AG08396 (cell line): ENCODE measurements around the gene TEKT2.

Source experiments
- DNase-seq: peaks from one replicate; pipeline ENCODE4 v3.0.0; 2012; ENCODE audit warnings: low spot score, mixed read lengths

TEKT2 gene

GRCh38 chr1:36106269-36106668 lies 22.4 kb downstream of the TEKT2 start:
- no peak for DNase-seq

GRCh38 chr1:36107394-36107793 lies 23.5 kb downstream of the TEKT2 start:
- DNase-seq: no peak

- DNase-seq: no peak
Measured at GRCh38 chr1:36108314-36108713, 24.4 kb downstream of the TEKT2 start.

- peak; percentile 85 for DNase-seq
Measured at GRCh38 chr1:36109041-36109679, 25.3 kb downstream of the TEKT2 start.

GRCh38 chr1:36111151-36111550 lies 27.3 kb downstream of the TEKT2 start:
- DNase-seq: no peak

- no peak for DNase-seq
Measured at GRCh38 chr1:36112823-36113222, 28.9 kb downstream of the TEKT2 start.

GRCh38 chr1:36114371-36114770 lies 30.5 kb downstream of the TEKT2 start:
- no peak for DNase-seq

- peak; percentile 85 for DNase-seq
Measured at GRCh38 chr1:36115200-36115669, 31.3 kb downstream of the TEKT2 start.

- DNase-seq: peak; percentile 75
Measured at GRCh38 chr1:36115931-36116330, 32.0 kb downstream of the TEKT2 start.

- DNase-seq: no peak
Measured at GRCh38 chr1:36116901-36117300, 33.0 kb downstream of the TEKT2 start.

GRCh38 chr1:36118447-36119204 lies 34.7 kb downstream of the TEKT2 start:
- no peak for DNase-seq

GRCh38 chr1:36119456-36119855 lies 35.6 kb downstream of the TEKT2 start:
- peak; percentile 58 for DNase-seq

GRCh38 chr1:36122062-36123030 lies 38.5 kb downstream of the TEKT2 start:
- DNase-seq: no peak

GRCh38 chr1:36123356-36123755 lies 39.5 kb downstream of the TEKT2 start:
- no peak for DNase-seq

- DNase-seq: no peak
Measured at GRCh38 chr1:36124404-36125128, 40.7 kb downstream of the TEKT2 start.

GRCh38 chr1:36125129-36125991 lies 41.5 kb downstream of the TEKT2 start, which contains the start of gene COL8A2:
COL8A2 (minus strand) TSS chr1:36125222; CDS start chr1:36100242, 24,980 bp downstream.
- peak; percentile 73 for DNase-seq

- DNase-seq: no peak
Measured at GRCh38 chr1:36126005-36126716, 42.3 kb downstream of the TEKT2 start.

GRCh38 chr1:36126797-36127500 lies 43.1 kb downstream of the TEKT2 start:
- no peak for DNase-seq
